GM23338 (cell line): ENCODE measurements around the gene XIRP2. TPM values are rescaled to one million over a fixed set of nuclear protein-coding genes. Genes with fewer than 3 reads are reported as not detected.

ENCODE experiments used
- ATAC-seq: fragments of 200-7000 bp; cut with Tn5 transposase; 3 replicates; pipeline ENCODE4 v1.9.1; 2020
- DNase-seq: peaks from one replicate; pipeline ENCODE4 v3.0.0-alpha.2; 2015; ENCODE audit warnings: low spot score
- H2AFZ ChIP-seq: fragments of 200-600 bp; sonication (generic); 2 replicates; pipeline ENCODE4 v1.8.0; 2016; ENCODE audit warnings: antibody characterized with exemption, mild to moderate bottlenecking, moderate library complexity
- H3F3A ChIP-seq: fragments of 200-600 bp; sonication (generic); replicated peaks from 2 replicates; pipeline ENCODE4 v1.8.0; 2017; ENCODE audit warnings: antibody characterized with exemption, mixed run types, low read depth
- H3K27ac ChIP-seq: fragments of 200-600 bp; sonication (generic); 2 replicates; pipeline ENCODE4 v1.6.1; 2016; ENCODE audit warnings: low read depth
- H3K27me3 ChIP-seq: fragments of 200-600 bp; sonication (generic); 2 replicates; pipeline ENCODE4 v1.8.0; 2016; ENCODE audit warnings: mild to moderate bottlenecking, mixed run types, moderate library complexity; ENCODE audit not compliant: insufficient read depth
- H3K36me3 ChIP-seq: fragments of 200-600 bp; sonication (generic); 2 replicates; pipeline ENCODE4 v1.8.0; 2016; ENCODE audit warnings: mild to moderate bottlenecking; ENCODE audit not compliant: insufficient read depth
- H3K4me1 ChIP-seq: fragments of 200-600 bp; sonication (generic); 2 replicates; pipeline ENCODE4 v1.8.0; 2016; ENCODE audit warnings: mild to moderate bottlenecking, moderate library complexity; ENCODE audit not compliant: insufficient read depth
- H3K4me2 ChIP-seq: fragments of 200-600 bp; sonication (generic); 2 replicates; pipeline ENCODE4 v1.7.1; 2017; ENCODE audit warnings: mixed run types
- H3K4me3 ChIP-seq: fragments of 200-600 bp; sonication (generic); 2 replicates; pipeline ENCODE4 v1.6.1; 2016; ENCODE audit warnings: mixed run types
- H3K79me2 ChIP-seq: fragments of 200-600 bp; sonication (generic); replicated peaks from 2 replicates; pipeline ENCODE4 v1.8.0; 2017; ENCODE audit warnings: mild to moderate bottlenecking; ENCODE audit not compliant: insufficient read depth
- H3K9me2 ChIP-seq: fragments of 200-600 bp; sonication (generic); 2 replicates; pipeline ENCODE4 v1.8.0; 2017; ENCODE audit not compliant: insufficient read depth
- H4K20me1 ChIP-seq: fragments of 200-600 bp; sonication (generic); replicated peaks from 2 replicates; pipeline ENCODE4 v1.8.0; 2017; ENCODE audit warnings: mild to moderate bottlenecking; ENCODE audit not compliant: insufficient read depth
- H3K27ac Mint-ChIP-seq: 2 replicates; pipeline ENCODE4 v1.8.0; 2020; ENCODE audit warnings: inconsistent platforms, mild to moderate bottlenecking, moderate library complexity, mixed read lengths
- H3K27me3 Mint-ChIP-seq: 3 replicates; pipeline ENCODE4 v1.8.0; 2022; ENCODE audit warnings: low read depth, mild to moderate bottlenecking, moderate library complexity, mixed read lengths, inconsistent platforms; ENCODE audit not compliant: insufficient read depth, poor library complexity
- H3K36me3 Mint-ChIP-seq: 3 replicates; pipeline ENCODE4 v1.8.0; 2021; ENCODE audit warnings: low read depth, mild to moderate bottlenecking, inconsistent platforms, moderate library complexity, mixed read lengths
- H3K4me1 Mint-ChIP-seq: 3 replicates; pipeline ENCODE4 v1.8.0; 2020; ENCODE audit warnings: mild to moderate bottlenecking, inconsistent platforms, mixed read lengths
- H3K4me3 Mint-ChIP-seq: 3 replicates; pipeline ENCODE4 v1.8.0; 2021; ENCODE audit warnings: moderate library complexity, mild to moderate bottlenecking, inconsistent platforms, mixed read lengths
- H3K9me3 Mint-ChIP-seq: 3 replicates; pipeline ENCODE4 v1.8.0; 2020; ENCODE audit warnings: moderate library complexity, mild to moderate bottlenecking, inconsistent platforms, mixed read lengths
- CREB1 ChIP-seq: fragments of 250-450 bp; sonication (Bioruptor Pico); IDR thresholded peaks from 2 replicates; pipeline ENCODE4 v1.5.0; 2020; ENCODE audit warnings: low read depth, mild to moderate bottlenecking, moderate library complexity
- ETS1 ChIP-seq: IDR thresholded peaks from 2 replicates; pipeline ENCODE4 v1.6.1; 2016; ENCODE audit warnings: antibody characterized with exemption
- EZH2 ChIP-seq: fragments of 200-600 bp; sonication (generic); IDR thresholded peaks from one replicate; pipeline ENCODE4 v1.8.0; 2017; ENCODE audit warnings: antibody characterized with exemption, mild to moderate bottlenecking, low read depth; ENCODE audit not compliant: unreplicated experiment
- EZH2phosphoT487 ChIP-seq: fragments of 200-600 bp; sonication (generic); IDR thresholded peaks from one replicate; pipeline ENCODE4 v1.8.1; 2018; ENCODE audit warnings: antibody characterized with exemption; ENCODE audit not compliant: unreplicated experiment
- JUNB ChIP-seq: IDR thresholded peaks from one replicate; pipeline ENCODE4 v1.6.1; 2016; ENCODE audit warnings: antibody characterized with exemption; ENCODE audit not compliant: unreplicated experiment
- POLR2AphosphoS5 ChIP-seq: IDR thresholded peaks from 2 replicates; pipeline ENCODE4 v1.6.1; 2016; ENCODE audit warnings: antibody characterized with exemption, low read depth
- ZNF114 ChIP-seq: fragments of 250-450 bp; sonication (Bioruptor Pico); IDR thresholded peaks from 2 replicates; pipeline ENCODE4 v1.5.0; 2020; ENCODE audit warnings: mild to moderate bottlenecking, moderate library complexity
- polyA plus RNA-seq: library from polyadenylated mRNA; unstranded; fragments of >200 nt; fragmentation: Nextera tagmentation; extraction: Ambion mirVana; gene quantifications from 2 replicates; pipeline ENCODE4 v1.2.1, GENCODE V29; 2016
- total RNA-seq: library from RNA; depleted of rRNA; stranded (reverse); fragments of >200 nt; shearing (Covaris generic); gene quantifications from 2 replicates; pipeline ENCODE4 v1.2.3, GENCODE V29; 2014
- TF ChIP-seq, protein P1 (sequence below): fragments of 250-450 bp; sonication (Bioruptor Pico); IDR thresholded peaks from 2 replicates; pipeline ENCODE4 v1.5.0; 2020; ENCODE audit warnings: mild to moderate bottlenecking, moderate library complexity
- TF ChIP-seq, protein P2 (sequence below): IDR thresholded peaks from one replicate; pipeline ENCODE4 v1.6.1; 2018; ENCODE audit warnings: antibody characterized with exemption; ENCODE audit not compliant: unreplicated experiment

Gene XIRP2
- total and polyA plus RNA-seq, 2 experiments from 2014 or later = 0.17 to 0.31 TPM

DNA sequence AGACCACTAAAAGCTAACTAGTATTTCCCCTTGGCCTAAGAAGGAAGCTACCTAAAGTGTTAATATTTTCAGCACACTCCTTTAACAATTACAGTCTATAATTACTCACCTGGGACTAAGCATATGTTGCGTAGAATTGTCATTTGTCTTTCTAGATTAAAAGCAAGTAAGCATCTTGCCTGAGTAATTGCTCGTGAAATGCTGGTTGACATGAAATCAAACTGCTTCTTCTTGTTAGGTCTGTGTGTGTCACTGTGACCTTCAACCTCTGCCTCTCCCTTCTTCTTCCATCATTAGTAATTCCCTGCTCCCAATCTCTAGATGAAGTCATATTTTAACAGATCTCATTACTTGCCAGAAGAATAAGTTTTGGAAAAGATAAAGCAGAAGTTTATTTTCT, 212.2 kb downstream of the XIRP2 start (continued):
- TF ChIP-seq, protein P1, sequence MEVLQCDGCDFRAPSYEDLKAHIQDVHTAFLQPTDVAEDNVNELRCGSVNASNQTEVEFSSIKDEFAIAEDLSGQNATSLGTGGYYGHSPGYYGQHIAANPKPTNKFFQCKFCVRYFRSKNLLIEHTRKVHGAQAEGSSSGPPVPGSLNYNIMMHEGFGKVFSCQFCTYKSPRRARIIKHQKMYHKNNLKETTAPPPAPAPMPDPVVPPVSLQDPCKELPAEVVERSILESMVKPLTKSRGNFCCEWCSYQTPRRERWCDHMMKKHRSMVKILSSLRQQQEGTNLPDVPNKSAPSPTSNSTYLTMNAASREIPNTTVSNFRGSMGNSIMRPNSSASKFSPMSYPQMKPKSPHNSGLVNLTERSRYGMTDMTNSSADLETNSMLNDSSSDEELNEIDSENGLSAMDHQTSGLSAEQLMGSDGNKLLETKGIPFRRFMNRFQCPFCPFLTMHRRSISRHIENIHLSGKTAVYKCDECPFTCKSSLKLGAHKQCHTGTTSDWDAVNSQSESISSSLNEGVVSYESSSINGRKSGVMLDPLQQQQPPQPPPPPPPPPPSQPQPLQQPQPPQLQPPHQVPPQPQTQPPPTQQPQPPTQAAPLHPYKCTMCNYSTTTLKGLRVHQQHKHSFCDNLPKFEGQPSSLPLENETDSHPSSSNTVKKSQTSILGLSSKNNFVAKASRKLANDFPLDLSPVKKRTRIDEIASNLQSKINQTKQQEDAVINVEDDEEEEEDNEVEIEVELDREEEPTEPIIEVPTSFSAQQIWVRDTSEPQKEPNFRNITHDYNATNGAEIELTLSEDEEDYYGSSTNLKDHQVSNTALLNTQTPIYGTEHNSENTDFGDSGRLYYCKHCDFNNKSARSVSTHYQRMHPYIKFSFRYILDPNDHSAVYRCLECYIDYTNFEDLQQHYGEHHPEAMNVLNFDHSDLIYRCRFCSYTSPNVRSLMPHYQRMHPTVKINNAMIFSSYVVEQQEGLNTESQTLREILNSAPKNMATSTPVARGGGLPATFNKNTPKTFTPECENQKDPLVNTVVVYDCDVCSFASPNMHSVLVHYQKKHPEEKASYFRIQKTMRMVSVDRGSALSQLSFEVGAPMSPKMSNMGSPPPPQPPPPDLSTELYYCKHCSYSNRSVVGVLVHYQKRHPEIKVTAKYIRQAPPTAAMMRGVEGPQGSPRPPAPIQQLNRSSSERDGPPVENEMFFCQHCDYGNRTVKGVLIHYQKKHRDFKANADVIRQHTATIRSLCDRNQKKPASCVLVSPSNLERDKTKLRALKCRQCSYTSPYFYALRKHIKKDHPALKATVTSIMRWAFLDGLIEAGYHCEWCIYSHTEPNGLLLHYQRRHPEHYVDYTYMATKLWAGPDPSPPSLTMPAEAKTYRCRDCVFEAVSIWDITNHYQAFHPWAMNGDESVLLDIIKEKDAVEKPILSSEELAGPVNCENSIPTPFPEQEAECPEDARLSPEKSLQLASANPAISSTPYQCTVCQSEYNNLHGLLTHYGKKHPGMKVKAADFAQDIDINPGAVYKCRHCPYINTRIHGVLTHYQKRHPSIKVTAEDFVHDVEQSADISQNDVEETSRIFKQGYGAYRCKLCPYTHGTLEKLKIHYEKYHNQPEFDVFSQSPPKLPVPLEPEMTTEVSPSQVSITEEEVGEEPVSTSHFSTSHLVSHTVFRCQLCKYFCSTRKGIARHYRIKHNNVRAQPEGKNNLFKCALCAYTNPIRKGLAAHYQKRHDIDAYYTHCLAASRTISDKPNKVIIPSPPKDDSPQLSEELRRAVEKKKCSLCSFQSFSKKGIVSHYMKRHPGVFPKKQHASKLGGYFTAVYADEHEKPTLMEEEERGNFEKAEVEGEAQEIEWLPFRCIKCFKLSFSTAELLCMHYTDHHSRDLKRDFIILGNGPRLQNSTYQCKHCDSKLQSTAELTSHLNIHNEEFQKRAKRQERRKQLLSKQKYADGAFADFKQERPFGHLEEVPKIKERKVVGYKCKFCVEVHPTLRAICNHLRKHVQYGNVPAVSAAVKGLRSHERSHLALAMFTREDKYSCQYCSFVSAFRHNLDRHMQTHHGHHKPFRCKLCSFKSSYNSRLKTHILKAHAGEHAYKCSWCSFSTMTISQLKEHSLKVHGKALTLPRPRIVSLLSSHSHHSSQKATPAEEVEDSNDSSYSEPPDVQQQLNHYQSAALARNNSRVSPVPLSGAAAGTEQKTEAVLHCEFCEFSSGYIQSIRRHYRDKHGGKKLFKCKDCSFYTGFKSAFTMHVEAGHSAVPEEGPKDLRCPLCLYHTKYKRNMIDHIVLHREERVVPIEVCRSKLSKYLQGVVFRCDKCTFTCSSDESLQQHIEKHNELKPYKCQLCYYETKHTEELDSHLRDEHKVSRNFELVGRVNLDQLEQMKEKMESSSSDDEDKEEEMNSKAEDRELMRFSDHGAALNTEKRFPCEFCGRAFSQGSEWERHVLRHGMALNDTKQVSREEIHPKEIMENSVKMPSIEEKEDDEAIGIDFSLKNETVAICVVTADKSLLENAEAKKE (CRISPR knock-in tag) = no peak

DNA sequence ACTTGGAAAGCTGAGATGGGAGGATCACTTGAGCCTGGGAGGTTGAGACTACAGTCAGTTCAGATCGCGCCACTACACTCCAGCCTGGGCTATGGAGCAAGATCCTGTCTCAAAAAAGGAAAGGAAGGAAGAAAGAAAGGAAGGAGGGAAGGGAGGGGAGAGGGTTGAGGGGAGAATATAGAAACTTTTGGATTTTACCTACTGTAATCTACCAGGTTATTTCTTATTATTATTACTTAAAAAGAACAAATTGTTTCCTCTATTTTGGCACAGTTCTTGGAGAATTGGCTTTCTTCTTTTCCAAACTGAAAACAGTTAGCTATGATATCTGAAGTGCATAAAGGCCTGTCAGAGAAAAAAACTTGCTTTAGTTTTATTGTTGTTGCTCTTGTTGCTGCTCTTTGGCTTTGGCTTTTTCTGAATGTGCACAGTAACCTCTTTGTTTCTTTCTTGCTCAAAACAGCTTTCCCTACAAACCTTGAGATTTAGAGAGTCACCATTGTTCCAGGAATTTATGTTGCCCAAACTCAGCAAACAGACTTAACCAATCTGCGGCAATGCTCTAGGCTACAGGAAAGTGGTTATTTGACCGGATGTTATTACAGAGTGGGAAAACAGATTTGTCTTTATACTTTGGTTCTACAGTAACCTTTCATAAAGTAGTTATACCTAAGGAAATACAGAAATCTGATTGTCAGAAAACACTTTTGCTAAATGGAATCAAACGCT, 214.9 kb downstream of the XIRP2 start:
- Histone ChIP-seq H2AFZ (no peak overlapping the region), H3K79me2 (no peaks in the 10 kb centered on the region), H3K4me1 (no peaks in the 10 kb centered on the region), H3K27ac (no peak overlapping the region), H3K9me2 (no peaks in the 10 kb centered on the region), H4K20me1 (no peaks in the 10 kb centered on the region), H3K4me3 (no peak overlapping the region), H3K36me3 (no peaks in the 10 kb centered on the region), H3K4me2 (no peak overlapping the region), H3K27me3 (no peaks in the 10 kb centered on the region), H3F3A (no peaks in the 10 kb centered on the region)
- TF ChIP-seq EZH2 (no peak), JUNB (no peak), ZNF114 (no peak), ETS1 (no peak), POLR2AphosphoS5 (no peak), CREB1 (no peak), EZH2phosphoT487 (no peak)
- TF ChIP-seq, protein P2, sequence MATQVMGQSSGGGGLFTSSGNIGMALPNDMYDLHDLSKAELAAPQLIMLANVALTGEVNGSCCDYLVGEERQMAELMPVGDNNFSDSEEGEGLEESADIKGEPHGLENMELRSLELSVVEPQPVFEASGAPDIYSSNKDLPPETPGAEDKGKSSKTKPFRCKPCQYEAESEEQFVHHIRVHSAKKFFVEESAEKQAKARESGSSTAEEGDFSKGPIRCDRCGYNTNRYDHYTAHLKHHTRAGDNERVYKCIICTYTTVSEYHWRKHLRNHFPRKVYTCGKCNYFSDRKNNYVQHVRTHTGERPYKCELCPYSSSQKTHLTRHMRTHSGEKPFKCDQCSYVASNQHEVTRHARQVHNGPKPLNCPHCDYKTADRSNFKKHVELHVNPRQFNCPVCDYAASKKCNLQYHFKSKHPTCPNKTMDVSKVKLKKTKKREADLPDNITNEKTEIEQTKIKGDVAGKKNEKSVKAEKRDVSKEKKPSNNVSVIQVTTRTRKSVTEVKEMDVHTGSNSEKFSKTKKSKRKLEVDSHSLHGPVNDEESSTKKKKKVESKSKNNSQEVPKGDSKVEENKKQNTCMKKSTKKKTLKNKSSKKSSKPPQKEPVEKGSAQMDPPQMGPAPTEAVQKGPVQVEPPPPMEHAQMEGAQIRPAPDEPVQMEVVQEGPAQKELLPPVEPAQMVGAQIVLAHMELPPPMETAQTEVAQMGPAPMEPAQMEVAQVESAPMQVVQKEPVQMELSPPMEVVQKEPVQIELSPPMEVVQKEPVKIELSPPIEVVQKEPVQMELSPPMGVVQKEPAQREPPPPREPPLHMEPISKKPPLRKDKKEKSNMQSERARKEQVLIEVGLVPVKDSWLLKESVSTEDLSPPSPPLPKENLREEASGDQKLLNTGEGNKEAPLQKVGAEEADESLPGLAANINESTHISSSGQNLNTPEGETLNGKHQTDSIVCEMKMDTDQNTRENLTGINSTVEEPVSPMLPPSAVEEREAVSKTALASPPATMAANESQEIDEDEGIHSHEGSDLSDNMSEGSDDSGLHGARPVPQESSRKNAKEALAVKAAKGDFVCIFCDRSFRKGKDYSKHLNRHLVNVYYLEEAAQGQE = no peak
- ATAC-seq = no peak
- DNase-seq = no peak
- H3K27ac Mint-ChIP-seq = no peak overlapping the region
- peaks cover 2% of the 10 kb centered on the region; the same call in 2 of the 3 replicates for H3K9me3 Mint-ChIP-seq
- H3K4me1 Mint-ChIP-seq = no peaks in the 10 kb centered on the region
- H3K27me3 Mint-ChIP-seq = no peaks in the 10 kb centered on the region
- no peak overlapping the region for H3K4me3 Mint-ChIP-seq
- H3K36me3 Mint-ChIP-seq = no peaks in the 10 kb centered on the region
